ENCODE measurements around the gene HOXB1.
A peak's percentile ranks its signal among the peaks of the same experiment; 100 is the strongest.

The HOXB1 gene

GRCh38 chr17:48530887-48531272, at the start of gene HOXB1:
Gene HOXB1, minus strand, starts transcription at chr17:48531011. Its CDS starts 107 bp downstream, at chr17:48530904.
- ChIA-PET CTCF (no interaction called here), POLR2A (no interaction called here)
- no peak for DNase-seq (ENCODE audit: extremely low spot score)
- TF ChIP-seq FOXM1 (IDR thresholded peaks at IDR 0.05; ENCODE audit: borderline replicate concordance) (no peak), SP1 (IDR thresholded peaks at IDR 0.05) (no peak), FOXK2 (IDR thresholded peaks at IDR 0.05) (no peak), L3MBTL2 (conservative IDR thresholded peaks at IDR 0.05) (no peak), NFRKB (IDR thresholded peaks at IDR 0.05) (no peak), FOXA1 (IDR thresholded peaks at IDR 0.05) (no peak), ZNF384 (IDR thresholded peaks at IDR 0.05) (no peak), SUZ12 (IDR thresholded peaks at IDR 0.05) (no peak)

DNA sequence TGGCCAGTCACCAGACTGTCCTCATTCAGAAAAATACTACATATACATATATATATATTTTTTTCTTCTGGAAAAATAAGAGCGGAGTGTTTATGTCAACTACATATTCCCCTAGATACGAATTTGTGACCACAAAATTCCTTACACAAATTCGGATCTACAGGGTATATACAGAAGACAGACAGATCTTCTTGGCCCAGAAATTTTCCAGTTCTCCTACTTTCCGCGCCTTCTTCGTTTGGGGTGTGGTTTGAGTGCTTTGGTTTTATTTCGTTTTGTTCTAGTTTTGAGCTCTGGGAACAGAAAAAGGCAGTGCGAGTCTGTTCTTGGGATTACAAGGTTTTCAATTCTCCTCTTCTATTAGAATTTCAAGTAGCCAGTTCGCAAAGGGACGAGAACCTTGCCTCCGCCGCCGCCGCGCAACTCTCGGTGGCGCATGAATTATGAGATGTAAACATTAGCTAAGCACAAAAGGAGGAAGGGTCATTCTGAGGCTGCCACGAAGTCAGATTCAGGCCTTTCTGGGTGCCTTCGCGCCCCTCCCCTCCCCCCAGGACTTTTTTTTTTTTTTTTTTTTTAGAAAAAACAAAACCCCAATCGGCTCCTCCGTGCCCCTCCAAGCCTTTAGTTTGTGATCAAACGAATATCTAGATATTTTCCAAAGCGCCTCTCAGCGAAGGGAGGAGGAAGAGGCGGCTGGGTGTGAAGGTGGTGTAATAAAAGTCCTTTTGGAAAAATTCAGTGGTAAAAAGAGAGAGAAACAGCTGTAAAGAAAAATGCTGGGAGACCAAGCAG, 49.1 kb upstream of the HOXB1 start:
- peak; percentile 70 for TF ChIP-seq PKNOX1 (IDR thresholded peaks at IDR 0.05)
- TF ChIP-seq L3MBTL2 (conservative IDR thresholded peaks at IDR 0.05): 0 out of 2 replicates have a peak, but pooled peaks have one; percentile 29
- no peak for TF ChIP-seq SP1 (IDR thresholded peaks at IDR 0.05)
- ChIA-PET CTCF (interaction anchor here (0.6 kb wide), 2 partner anchors 24 to 87 kb away, joined by 3 read pairs; no protein-coding TSS in a partner anchor), POLR2A (no interaction called here)
- DNase-seq (ENCODE audit: extremely low spot score): no peak

DNA sequence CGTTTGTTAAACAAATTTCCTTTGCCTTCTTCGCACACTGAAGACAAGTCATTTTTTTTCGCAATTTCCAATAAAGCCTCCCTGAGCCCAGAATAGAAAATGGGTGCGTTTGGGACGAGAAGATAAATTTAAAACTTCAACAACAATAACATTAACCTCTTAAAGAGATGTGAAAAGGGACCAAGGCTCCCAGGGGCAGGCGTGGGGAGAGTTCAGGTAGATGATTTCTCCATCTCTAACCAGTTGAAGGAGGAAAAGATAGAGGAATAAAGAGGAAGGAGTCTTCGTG, 48.6 kb upstream of the HOXB1 start:
- ChIA-PET POLR2A (interaction anchor here (0.9 to 3.4 kb wide), 2 partner anchors 10 to 17 kb away, joined by 3 to 19 read pairs; partner anchors contain the start of gene HOXB3), CTCF (interaction anchor here (0.6 kb wide), 2 partner anchors 23 to 87 kb away, joined by 3 read pairs; no protein-coding TSS in a partner anchor)

DNA sequence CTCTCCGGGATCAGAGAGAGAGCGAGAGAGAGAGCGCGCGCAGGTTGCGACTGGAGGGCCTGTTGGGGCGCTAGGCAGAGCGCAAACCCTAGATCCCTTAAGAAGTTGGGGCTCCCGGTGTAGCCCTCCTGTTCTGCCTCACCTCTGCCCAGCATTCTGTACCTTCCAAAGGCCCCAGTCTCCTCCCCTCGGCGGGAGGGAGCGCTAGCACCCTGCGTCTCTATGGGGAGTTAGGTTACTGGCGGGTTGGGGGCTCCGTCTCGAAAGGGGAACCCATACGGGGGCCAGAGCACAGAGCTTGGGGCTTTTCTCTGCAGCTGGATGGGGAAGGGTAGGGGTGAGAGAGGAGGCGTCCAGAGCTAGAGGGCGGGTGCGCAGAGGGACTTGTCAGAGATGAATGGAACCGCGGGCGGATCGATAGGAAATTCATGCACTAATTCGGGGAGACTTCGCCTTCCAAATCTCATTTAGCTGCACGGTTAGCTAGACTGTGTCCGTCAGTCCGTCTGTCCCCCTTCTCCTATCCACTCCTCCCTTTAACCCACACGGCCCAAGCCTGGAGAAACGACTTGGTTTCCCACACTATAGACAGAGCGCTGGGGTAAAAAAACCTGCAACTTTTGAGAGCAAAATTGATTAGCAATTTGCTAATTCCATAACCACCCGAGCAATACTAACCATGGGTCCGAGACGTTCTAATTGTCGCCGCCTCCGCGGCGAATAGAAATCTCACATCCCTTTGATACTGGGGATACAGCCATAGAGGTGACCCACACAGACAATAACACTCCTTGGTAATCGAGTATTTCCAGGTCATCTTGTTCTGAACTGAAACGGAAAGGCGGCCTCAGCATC, 48.0 kb upstream of the HOXB1 start:
- CTCF ChIA-PET: interaction anchor here (0.8 kb wide), 1 partner anchor 37 kb away, joined by 4 read pairs; no protein-coding TSS in a partner anchor
- POLR2A ChIA-PET: interaction anchor here (0.9 to 3.4 kb wide), 2 partner anchors 10 to 16 kb away, joined by 3 to 19 read pairs; partner anchors contain the start of gene HOXB3
- TF ChIP-seq HDGF (IDR thresholded peaks at IDR 0.05; ENCODE audit: borderline replicate concordance) (no peak), ELF4 (IDR thresholded peaks at IDR 0.05) (no peak)
- no peak for DNase-seq (ENCODE audit: extremely low spot score)

More for the DNA sequence above, 48.6 kb upstream of the HOXB1 start:
- TF ChIP-seq ELF4 (IDR thresholded peaks at IDR 0.05): no peak
- no peak for TF ChIP-seq BHLHE40 (IDR thresholded peaks at IDR 0.05; ENCODE audit: borderline replicate concordance)
- TF ChIP-seq NFRKB (IDR thresholded peaks at IDR 0.05): no peak
- TF ChIP-seq SUZ12 (IDR thresholded peaks at IDR 0.05): no peak
- no peak for TF ChIP-seq LEF1 (IDR thresholded peaks at IDR 0.05; ENCODE audit: borderline replicate concordance)
- TF ChIP-seq ZNF384 (IDR thresholded peaks at IDR 0.05): no peak
- no peak for TF ChIP-seq FOXA1 (IDR thresholded peaks at IDR 0.05)
- TF ChIP-seq ARNT (IDR thresholded peaks at IDR 0.05): no peak
- TF ChIP-seq CTBP1 (IDR thresholded peaks at IDR 0.05; ENCODE audit: borderline replicate concordance): no peak
- TF ChIP-seq SP1 (IDR thresholded peaks at IDR 0.05): no peak
- no peak for TF ChIP-seq TARDBP (IDR thresholded peaks at IDR 0.05)
- TF ChIP-seq PKNOX1 (IDR thresholded peaks at IDR 0.05): no peak
- TF ChIP-seq L3MBTL2 (conservative IDR thresholded peaks at IDR 0.05): no peak
- no peak for TF ChIP-seq FOXM1 (IDR thresholded peaks at IDR 0.05; ENCODE audit: borderline replicate concordance)
- TF ChIP-seq FOXK2 (IDR thresholded peaks at IDR 0.05): no peak
- TF ChIP-seq HDGF (IDR thresholded peaks at IDR 0.05; ENCODE audit: borderline replicate concordance): no peak
- DNase-seq (ENCODE audit: extremely low spot score): no peak

GRCh38 chr17:48577946-48578615, 47.3 kb upstream of the HOXB1 start, which contains the start of gene HOXB4:
Gene HOXB4, minus strand, starts transcription at chr17:48578350. Its CDS starts 31 bp downstream, at chr17:48578319.
- POLR2A ChIA-PET: interaction anchor here (3.4 kb wide), 1 partner anchor 11 kb away, joined by 19 read pairs; the partner anchor contains the start of gene HOXB3
- TF ChIP-seq BHLHE40 (IDR thresholded peaks at IDR 0.05; ENCODE audit: borderline replicate concordance): no peak
- no peak for TF ChIP-seq CTBP1 (IDR thresholded peaks at IDR 0.05; ENCODE audit: borderline replicate concordance)
- TF ChIP-seq ELF4 (IDR thresholded peaks at IDR 0.05): no peak
- TF ChIP-seq ARNT (IDR thresholded peaks at IDR 0.05): no peak
- TF ChIP-seq PKNOX1 (IDR thresholded peaks at IDR 0.05): no peak
- no peak for TF ChIP-seq LEF1 (IDR thresholded peaks at IDR 0.05; ENCODE audit: borderline replicate concordance)
- no peak for TF ChIP-seq SP1 (IDR thresholded peaks at IDR 0.05)
- no peak for TF ChIP-seq FOXM1 (IDR thresholded peaks at IDR 0.05; ENCODE audit: borderline replicate concordance)
- no peak for DNase-seq (ENCODE audit: extremely low spot score)
- CTCF ChIA-PET: interaction anchor here (1.0 kb wide), 1 partner anchor 43 kb away, joined by 4 read pairs; no protein-coding TSS in a partner anchor

Data from HEK293T (cell line).